D721Med (cell line): ENCODE data around the gene RFTN2.

Experiments used
- DNase-seq: peaks from one replicate; pipeline ENCODE4 v3.0.0; 2011; ENCODE audit warnings: low spot score; ENCODE audit not compliant: insufficient read length
- FAIRE-seq: peaks from 2 replicates; lab custom pipeline; 2011; peaks lifted over from hg19 to GRCh38; lab: Jason Lieb, UNC
- CTCF ChIP-seq: IDR thresholded peaks from 2 replicates; pipeline ENCODE4 v1.5.1; 2012; ENCODE audit warnings: mild to moderate bottlenecking, control low read depth; ENCODE audit not compliant: insufficient read depth; ENCODE audit errors: missing control alignments

The RFTN2 gene

GRCh38 chr2:197575987-197576386, 99.4 kb downstream of the RFTN2 start:
- FAIRE-seq (no peak), DNase-seq (no peak)
- no peak for TF ChIP-seq CTCF

GRCh38 chr2:197573608-197574007, 101.8 kb downstream of the RFTN2 start:
- DNase-seq (no peak), FAIRE-seq (no peak)
- no peak for TF ChIP-seq CTCF

- FAIRE-seq (no peak), DNase-seq (no peak)
- TF ChIP-seq CTCF = no peak
Observed at GRCh38 chr2:197571627-197572271, 103.6 kb downstream of the RFTN2 start.

GRCh38 chr2:197560146-197560665, 115.2 kb downstream of the RFTN2 start:
- FAIRE-seq (no peak), DNase-seq (no peak)
- no peak for TF ChIP-seq CTCF

GRCh38 chr2:197559681-197560080, 115.7 kb downstream of the RFTN2 start:
- FAIRE-seq (no peak), DNase-seq (no peak)
- TF ChIP-seq CTCF = no peak

GRCh38 chr2:197558393-197558792, 117.0 kb downstream of the RFTN2 start:
- DNase-seq (no peak), FAIRE-seq (no peak)
- no peak for TF ChIP-seq CTCF

DNA sequence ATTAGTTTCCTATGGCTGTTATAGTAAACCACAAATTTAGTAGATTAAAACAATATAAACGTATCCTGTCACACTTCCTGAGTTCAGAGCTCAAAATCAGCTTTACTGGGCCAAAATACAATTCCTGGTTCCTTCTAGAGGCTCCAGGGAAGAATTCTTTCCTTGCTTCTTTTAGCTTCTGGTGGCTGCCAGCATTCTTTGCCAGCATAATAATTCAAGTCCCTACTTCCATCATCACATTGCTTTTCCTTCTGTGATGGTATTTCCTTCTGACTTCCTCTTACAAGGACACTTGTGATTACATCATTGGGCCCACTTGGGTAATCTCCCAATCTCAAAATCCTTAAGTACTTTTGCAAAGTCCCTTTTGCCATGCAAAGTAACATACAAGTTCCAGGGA, 118.9 kb downstream of the RFTN2 start:
- DNase-seq (no peak), FAIRE-seq (no peak)
- no peak for TF ChIP-seq CTCF
